ENCODE measurements around the gene KRT24.

DNA sequence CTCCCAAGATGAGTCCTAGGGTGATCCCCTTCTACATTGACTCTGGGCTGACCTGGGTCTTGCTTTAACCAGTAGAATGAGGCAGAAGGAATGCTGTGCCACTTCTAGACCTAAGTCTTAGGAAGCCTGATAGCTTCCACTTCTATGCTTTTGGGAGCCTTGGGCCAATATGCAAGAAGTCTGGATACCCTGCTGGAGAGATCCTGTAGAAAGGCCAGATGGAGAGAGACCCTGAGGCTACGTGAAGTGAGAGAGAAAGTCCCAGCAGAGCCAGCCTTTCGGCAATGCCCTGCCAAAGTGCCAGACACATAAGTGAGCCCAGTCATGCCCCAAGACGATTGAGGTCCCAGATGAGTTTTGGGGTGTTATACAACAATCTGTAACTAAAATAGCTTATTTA is 40.3 kb downstream of the KRT24 start:
- TF ChIP-seq, protein P1, sequence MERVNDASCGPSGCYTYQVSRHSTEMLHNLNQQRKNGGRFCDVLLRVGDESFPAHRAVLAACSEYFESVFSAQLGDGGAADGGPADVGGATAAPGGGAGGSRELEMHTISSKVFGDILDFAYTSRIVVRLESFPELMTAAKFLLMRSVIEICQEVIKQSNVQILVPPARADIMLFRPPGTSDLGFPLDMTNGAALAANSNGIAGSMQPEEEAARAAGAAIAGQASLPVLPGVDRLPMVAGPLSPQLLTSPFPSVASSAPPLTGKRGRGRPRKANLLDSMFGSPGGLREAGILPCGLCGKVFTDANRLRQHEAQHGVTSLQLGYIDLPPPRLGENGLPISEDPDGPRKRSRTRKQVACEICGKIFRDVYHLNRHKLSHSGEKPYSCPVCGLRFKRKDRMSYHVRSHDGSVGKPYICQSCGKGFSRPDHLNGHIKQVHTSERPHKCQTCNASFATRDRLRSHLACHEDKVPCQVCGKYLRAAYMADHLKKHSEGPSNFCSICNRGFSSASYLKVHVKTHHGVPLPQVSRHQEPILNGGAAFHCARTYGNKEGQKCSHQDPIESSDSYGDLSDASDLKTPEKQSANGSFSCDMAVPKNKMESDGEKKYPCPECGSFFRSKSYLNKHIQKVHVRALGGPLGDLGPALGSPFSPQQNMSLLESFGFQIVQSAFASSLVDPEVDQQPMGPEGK (CRISPR knock-in tag; IDR thresholded peaks at IDR 0.05; ENCODE audit: borderline replicate concordance), result no peak
- TF ChIP-seq SNAI2 (CRISPR knock-in tag; IDR thresholded peaks at IDR 0.05), result no peak
- TF ChIP-seq RARB (CRISPR knock-in tag; IDR thresholded peaks at IDR 0.05), result no peak
- no peak for TF ChIP-seq ISL1 (CRISPR knock-in tag; IDR thresholded peaks at IDR 0.05)
- TF ChIP-seq ZNF565 (CRISPR knock-in tag; conservative IDR thresholded peaks at IDR 0.05; ENCODE audit: low read depth), result no peak

All from SK-N-SH treated with all-trans-retinoic acid at 6 μM for 48 hours (cell line).